COLO829 (cell line): ENCODE results near the gene RDH8.
"Not testable (repeated sequence)": the region's sequence is repeated elsewhere in the genome, so short reads cannot be mapped to it uniquely, and the experiment has no call there.

ENCODE experiments used
- DNase-seq: peaks from one replicate; pipeline ENCODE4 v3.0.0; 2012; ENCODE audit warnings: low spot score

The RDH8 gene

DNA sequence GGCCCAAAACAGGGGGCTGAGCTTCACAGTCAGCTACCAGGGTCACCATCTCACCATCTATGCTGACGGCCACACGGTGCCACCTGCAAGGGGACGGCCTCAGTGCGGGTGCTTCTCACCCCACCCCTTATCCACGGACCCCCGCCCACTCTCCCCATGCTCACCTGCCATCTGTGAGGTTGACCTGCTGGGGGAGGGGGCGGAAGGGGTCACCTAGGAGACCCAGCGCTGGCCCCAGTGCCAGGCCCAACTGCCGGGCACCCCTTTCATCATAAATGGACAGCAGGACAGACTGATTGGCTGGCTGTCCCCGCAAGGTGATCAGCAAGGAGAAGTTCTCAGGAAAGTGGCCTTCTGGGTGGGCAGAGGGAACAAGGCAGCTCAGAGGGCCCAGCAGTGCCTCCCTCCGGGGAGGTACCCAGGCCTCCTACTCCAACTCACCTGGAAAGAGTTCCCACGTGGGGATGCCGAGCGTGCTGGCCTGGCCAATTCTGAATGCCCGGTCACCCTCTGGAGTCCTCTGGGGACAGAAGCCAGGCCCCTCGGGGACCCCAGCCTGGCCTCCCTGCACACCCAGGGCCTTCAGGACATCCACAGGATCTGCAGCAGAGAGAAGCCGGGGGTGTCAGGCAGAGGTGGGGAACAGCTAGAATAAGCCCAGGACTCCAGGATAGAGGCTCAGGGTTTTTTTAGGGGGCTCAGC is 7.5 kb upstream of the RDH8 start:
- DNase-seq = no peak

- DNase-seq = no peak
These were observed 7.0 kb upstream of the RDH8 start for GRCh38 chr19:10006335-10006708.

DNA sequence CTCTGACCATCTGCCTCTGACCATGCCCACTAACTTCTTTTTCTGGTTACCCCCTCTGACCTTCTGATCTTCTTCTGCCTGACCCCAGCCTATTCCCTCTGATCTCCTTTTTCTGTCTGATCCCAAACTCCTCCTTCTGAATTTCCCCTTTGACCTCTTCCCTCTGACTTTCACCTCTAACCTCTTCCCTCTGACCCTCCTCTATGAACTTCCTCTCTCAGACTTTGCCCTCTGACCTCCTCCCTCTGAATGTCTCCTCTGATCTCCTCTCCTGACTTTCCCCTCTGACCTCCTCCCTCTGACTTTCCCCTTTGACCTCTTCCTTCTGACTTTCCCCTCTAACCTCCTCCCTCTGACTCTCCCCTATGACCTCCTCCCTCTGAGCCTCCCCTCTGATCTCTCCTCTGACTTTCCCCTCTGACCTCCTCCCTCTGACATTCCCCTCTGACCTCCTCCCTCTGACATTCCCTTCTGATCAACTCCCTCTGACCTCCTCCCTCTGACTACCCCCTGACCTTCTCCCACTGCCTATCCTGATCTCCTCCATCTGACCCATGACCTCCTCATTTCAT is 6.4 kb upstream of the RDH8 start:
- DNase-seq = no peak

DNA sequence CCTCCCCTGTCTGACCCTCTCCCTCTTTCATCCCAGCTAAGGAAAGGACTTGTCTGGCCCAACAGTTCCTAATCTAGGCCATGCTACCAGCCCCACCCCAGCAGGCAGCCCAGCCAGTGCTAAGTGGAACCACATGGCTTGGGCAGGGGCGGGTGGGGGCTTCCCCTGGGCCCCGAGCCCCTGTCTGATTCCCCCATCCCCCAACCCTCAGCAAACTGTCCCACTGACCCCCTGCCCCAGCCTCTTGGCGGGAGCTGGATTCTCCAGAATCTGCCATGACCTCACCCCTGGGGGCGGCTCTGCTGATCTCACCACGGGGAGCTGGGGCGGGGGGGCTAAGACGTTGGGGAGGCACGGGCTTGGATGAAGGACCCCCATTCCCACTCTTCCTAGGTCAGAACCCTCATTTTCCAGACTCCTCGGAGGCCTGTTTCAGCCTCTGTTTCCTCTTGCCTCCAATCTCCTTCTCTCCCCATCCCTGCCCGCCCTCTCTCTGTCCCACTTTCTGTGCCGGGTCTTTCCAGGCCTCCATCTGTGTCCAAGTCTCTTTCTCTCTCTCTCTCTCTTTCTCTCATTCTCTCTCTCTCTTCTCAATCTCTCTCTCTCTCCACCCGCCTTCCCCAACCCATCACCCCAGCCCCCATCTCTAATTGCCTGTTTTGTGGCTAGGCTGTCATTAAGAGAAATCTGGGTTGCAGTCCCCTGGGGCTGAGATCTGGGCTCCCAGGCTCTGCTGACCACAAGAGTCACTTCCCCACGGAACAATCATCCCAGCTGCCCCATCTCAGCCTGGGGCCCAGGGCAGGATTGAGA is 5.7 kb upstream of the RDH8 start:
- no peak for DNase-seq

DNA sequence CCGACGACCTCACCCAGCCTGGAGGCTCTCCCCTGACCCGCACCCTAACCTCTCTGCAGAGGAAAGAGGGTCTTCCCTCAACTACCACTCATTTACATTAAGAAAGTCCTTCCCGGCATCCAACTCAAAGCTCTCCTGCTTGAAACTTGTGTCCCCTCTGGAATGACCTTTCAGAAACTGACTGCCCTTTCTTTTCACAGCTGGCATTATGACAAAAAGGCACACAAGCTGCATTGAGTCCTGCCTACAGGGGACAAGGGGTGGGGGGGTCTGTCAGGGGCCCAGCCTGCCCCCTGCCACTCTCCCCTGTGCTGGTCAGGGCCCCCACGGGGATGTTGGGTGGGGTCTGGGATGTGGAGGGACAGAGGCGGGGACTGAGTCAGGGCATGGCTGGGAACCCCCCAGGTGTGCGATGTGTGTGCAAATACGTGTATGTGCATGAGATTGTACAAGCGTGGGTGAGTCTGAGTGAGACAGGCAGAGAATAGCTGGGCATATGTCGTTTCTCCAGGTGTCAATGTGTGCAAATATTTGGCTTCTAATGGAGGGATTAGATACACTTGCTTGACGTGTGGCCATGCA is 5.0 kb upstream of the RDH8 start:
- DNase-seq = no peak

GRCh38 chr19:10009714-10010224 is 3.5 kb upstream of the RDH8 start:
- DNase-seq = no peak

DNA sequence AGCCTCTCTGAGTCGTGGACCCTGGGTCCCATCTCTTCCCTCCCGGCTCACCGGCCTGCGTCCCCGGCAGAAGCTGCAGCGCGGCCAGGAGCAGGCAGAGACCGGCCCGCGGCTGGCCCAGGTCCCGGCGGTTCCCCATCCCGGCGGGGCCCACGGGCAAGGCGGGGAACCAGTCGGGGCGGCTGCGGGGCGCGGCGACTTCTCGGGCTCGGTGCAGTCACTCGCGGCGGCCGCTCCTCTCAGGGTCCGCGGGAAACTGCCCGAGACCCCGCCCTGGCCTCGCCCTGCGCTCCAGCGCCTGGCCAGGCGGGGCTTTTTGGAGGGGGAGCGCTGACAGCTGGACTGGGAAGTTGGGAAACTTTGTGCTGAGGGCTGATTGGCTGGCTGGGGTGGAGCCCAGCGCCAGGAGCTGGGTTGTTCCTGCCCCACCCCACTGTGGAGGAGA is 3.0 kb upstream of the RDH8 start, which contains the start of gene COL5A3:
Gene COL5A3 (minus strand): TSS at position 258 of the 445 bp plus-strand sequence. CDS start 119 bp downstream, at position 139.
- DNase-seq = no peak

- DNase-seq = no peak
These were observed 2.3 kb upstream of the RDH8 start for GRCh38 chr19:10010939-10011338.

DNA sequence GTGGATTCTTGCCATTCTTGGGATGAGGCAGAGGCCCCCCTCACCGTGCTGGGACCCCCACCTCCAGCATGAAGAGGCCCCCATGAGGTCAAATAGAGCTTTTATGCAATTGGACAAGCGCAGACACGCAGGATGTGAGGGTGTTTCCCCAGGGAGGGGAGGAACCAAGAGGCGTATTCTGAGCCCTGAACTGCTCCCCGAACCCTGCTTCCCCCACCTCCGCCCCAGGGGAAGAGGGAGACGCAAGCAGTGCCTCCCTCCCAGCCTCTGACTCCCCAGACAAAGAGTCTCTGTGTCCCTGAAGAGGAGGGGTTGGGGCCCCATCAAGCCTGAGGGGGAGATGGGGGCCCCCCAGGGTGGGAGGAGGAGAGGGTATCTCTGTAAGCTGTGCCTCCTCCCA is 1.3 kb upstream of the RDH8 start:
- DNase-seq = no peak

- DNase-seq = no peak
These were observed 743 bp downstream of the RDH8 start for GRCh38 chr19:10013834-10014618.

GRCh38 chr19:10018263-10018662 is 5.0 kb downstream of the RDH8 start:
- no peak for DNase-seq

DNA sequence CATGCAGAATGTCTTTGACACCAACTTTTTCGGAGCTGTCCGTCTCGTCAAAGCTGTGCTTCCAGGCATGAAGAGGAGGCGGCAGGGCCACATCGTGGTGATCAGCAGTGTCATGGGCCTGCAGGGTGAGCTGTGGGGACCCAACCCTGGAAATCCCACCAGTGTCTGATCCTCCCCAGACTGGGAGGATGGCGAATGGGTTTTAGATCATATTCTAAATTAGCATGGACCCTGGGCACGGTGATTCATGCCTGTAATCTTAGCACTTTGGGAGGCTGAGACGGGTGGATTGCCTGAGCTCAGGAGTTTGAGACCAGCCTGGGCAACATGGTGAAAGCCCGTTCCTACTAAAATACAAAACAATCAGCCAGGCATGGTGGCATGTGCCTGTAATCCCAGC is 5.5 kb downstream of the RDH8 start:
- no peak for DNase-seq

DNA sequence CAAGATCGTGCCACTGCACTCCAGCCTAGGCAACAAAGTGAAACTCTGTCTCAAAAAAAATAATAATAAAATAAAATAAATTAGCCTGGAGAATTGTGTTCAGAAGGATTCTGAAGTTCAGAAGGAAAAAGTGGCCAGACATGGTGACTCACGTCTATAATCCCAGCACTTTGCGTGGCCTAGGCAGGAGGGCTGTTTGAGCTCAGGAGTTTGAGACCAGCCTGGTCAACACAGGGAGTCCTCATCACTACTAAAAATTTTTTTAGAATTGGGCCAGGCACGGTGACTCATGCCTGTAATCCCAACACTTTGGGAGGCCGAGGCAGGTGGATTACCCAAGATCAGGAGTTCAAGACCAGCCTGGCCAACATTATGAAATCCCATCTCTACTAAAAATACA is 6.0 kb downstream of the RDH8 start:
- no peak for DNase-seq

- no peak for DNase-seq
These were observed 7.6 kb downstream of the RDH8 start for GRCh38 chr19:10020851-10021250.

DNA sequence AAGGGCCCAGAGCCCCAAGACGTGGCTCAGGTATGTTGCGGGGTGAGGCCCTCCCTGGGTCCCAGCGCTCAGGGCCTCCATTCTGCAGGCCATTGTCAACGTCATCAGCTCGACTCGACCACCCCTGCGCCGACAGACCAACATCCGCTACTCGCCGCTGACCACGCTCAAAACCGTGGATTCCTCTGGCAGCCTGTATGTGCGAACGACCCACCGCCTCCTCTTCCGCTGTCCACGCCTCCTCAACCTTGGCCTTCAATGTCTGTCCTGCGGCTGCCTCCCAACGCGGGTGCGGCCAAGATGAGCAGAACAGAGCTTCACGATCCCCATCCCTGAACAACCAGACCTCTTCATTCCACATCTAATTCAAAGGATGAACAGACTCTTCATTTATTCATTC is 8.2 kb downstream of the RDH8 start:
- DNase-seq = no peak

- no peak for DNase-seq
These were observed 8.6 kb downstream of the RDH8 start for GRCh38 chr19:10021863-10022262.

DNA sequence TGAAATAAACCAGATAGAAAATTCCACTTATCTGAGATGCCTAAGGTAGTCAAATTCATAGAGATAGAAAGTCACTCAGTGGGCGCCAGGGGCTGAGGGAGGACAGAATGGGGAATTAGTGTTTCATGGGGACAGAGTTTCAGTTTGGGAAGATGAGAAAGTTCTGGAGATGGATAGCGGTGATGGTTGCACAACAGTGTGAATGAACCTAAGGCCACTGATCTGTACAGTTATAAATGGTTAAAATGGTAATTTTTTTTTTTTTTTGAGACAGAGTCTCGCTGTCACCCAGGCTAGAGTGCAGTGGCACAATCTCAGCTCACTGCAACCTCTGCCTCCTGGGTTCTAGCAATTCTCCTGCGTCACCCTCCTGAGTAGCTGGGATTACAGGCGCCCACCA is 9.8 kb downstream of the RDH8 start:
- DNase-seq = not testable (repeated sequence)

GRCh38 chr19:10026744-10027143 is 13.5 kb downstream of the RDH8 start:
- no peak for DNase-seq

DNA sequence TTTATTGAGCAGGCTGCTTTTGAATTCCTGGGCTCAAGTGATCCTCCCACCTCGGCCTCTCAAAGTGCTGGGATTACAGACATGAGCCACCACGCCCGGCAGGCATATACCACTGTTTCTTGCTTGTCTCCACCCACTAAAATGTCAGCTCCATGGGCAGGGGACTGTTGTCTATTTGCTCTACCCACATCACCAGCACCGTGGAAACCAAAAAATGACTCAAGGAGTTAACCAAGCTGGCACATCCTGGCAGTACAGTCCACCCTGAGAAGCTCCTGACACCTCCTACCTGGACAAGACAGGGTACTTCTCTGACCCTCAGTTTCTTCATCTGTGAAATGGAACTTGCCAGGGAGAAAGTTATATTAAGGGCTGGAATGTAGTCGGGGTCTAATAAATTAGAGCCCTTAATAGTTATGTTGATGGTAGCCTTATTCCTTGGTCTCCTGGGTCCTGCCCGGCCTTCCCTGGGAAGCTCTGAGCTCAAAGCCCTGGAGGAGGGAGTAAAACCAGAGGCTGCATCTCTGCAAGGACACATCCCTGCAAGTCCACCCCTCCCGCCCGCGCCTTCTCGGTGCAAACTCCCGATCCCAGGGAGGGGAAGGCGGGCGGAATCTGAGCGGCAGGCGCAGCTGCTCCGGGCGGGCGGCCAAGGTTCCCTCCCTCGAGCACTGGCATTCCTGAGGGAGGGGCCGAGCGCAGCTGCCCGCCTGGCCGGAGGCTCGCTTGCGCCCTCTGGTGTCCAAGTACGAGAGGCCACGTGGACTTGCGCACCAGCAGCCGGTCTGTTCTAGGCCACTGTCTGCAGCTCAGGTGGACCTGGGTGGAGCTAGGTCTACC is 14.1 kb downstream of the RDH8 start:
- DNase-seq = peak; percentile 96

GRCh38 chr19:10033614-10034013 is 20.3 kb downstream of the RDH8 start:
- no peak for DNase-seq

GRCh38 chr19:10036601-10037071 is 23.4 kb downstream of the RDH8 start:
- peak; percentile 83 for DNase-seq
